ENCODE measurements around the gene BTD. TPM values are rescaled to one million over a fixed set of nuclear protein-coding genes. Genes with fewer than 3 reads are reported as not detected.
"Not testable (repeated sequence)": the region's sequence is repeated elsewhere in the genome, so short reads cannot be mapped to it uniquely, and the experiment has no call there.

Gene BTD
- total RNA-seq, 2 experiments from 2014 or later: 8.7 to 9.7 TPM

GRCh38 chr3:15578289-15578867, 23.2 kb upstream of the BTD start:
- CTCF ChIA-PET: interaction anchor here (0.6 to 1.4 kb wide), 2 partner anchors 50 to 173 kb away, joined by 3 to 4 read pairs; no protein-coding TSS in a partner anchor
- intact Hi-C loops (cut with micrococcal nuclease): no loop called here
- H3K36me3 Mint-ChIP-seq (ENCODE audit: low read depth): peaks cover 8% of the 10 kb centered on the region

GRCh38 chr3:15579051-15579450, 22.5 kb upstream of the BTD start:
- Mint-ChIP-seq H3K4me1 (ENCODE audit: low read depth) (no peaks in the 10 kb centered on the region), H3K27ac (no peak overlapping the region), H3K36me3 (ENCODE audit: low read depth) (peaks cover 8% of the 10 kb centered on the region), H3K4me3 (no peak overlapping the region), H3K27me3 (ENCODE audit: low read depth) (no peaks in the 10 kb centered on the region), H3K9me3 (no peaks in the 10 kb centered on the region)
- intact Hi-C loops (cut with micrococcal nuclease): no loop called here
- CTCF ChIA-PET: interaction anchor here (0.6 to 1.4 kb wide), 2 partner anchors 51 to 174 kb away, joined by 3 to 4 read pairs; no protein-coding TSS in a partner anchor
- DNase-seq: no peak

More at GRCh38 chr3:15578289-15578867, 23.2 kb upstream of the BTD start:
- no peak overlapping the region for H3K4me3 Mint-ChIP-seq
- H3K27ac Mint-ChIP-seq: no peak overlapping the region
- no peaks in the 10 kb centered on the region for H3K4me1 Mint-ChIP-seq (ENCODE audit: low read depth)
- no peak for DNase-seq
- no peaks in the 10 kb centered on the region for H3K27me3 Mint-ChIP-seq (ENCODE audit: low read depth)
- no peaks in the 10 kb centered on the region for H3K9me3 Mint-ChIP-seq

- intact Hi-C loops (cut with micrococcal nuclease): no loop called here
- CTCF ChIA-PET: no interaction called here
- Mint-ChIP-seq H3K27me3 (ENCODE audit: low read depth) (no peaks in the 10 kb centered on the region), H3K36me3 (ENCODE audit: low read depth) (peaks cover 27% of the 10 kb centered on the region), H3K4me3 (no peak overlapping the region), H3K9me3 (no peaks in the 10 kb centered on the region), H3K27ac (no peak overlapping the region), H3K4me1 (ENCODE audit: low read depth) (no peaks in the 10 kb centered on the region)
- DNase-seq: no peak
Measured at GRCh38 chr3:15581471-15582394, 19.8 kb upstream of the BTD start.

- H3K4me1 Mint-ChIP-seq (ENCODE audit: low read depth): no peaks in the 10 kb centered on the region
- H3K4me3 Mint-ChIP-seq: no peak overlapping the region
- intact Hi-C loops (cut with micrococcal nuclease): no loop called here
- peaks cover 28% of the 10 kb centered on the region for H3K36me3 Mint-ChIP-seq (ENCODE audit: low read depth)
- no peak for DNase-seq
- H3K9me3 Mint-ChIP-seq: no peaks in the 10 kb centered on the region
- no peaks in the 10 kb centered on the region for H3K27me3 Mint-ChIP-seq (ENCODE audit: low read depth)
- CTCF ChIA-PET: no interaction called here
- H3K27ac Mint-ChIP-seq: no peak overlapping the region
Measured at GRCh38 chr3:15585111-15585845, 16.3 kb upstream of the BTD start.

GRCh38 chr3:15591242-15591641, 10.3 kb upstream of the BTD start:
- Mint-ChIP-seq H3K4me3 (no peak overlapping the region), H3K9me3 (no peaks in the 10 kb centered on the region), H3K36me3 (ENCODE audit: low read depth) (peaks cover 8% of the 10 kb centered on the region), H3K27me3 (ENCODE audit: low read depth) (no peaks in the 10 kb centered on the region), H3K27ac (no peak overlapping the region), H3K4me1 (ENCODE audit: low read depth) (no peaks in the 10 kb centered on the region)
- CTCF ChIA-PET: no interaction called here
- intact Hi-C loops (cut with micrococcal nuclease): no loop called here
- DNase-seq: no peak

DNA sequence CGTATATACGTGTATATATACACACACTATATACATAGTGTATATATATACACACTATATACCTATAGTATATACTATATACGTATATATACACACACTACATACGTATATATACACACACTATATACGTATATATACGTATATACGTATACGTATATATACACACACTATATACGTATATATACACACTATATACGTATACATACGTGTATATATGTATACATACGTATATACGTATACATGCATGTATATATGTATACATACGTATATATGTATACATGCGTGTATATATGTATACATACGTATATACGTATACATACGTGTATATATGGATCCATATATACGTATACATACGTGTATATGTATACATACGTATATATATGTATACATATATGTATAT, 9.6 kb upstream of the BTD start:
- intact Hi-C loops (cut with micrococcal nuclease): no loop called here
- CTCF ChIA-PET: no interaction called here
- no peak overlapping the region for H3K27ac Mint-ChIP-seq
- H3K4me3 Mint-ChIP-seq: no peak overlapping the region
- peaks cover 4% of the 10 kb centered on the region for H3K36me3 Mint-ChIP-seq (ENCODE audit: low read depth)
- H3K9me3 Mint-ChIP-seq: no peaks in the 10 kb centered on the region
- H3K4me1 Mint-ChIP-seq (ENCODE audit: low read depth): peaks cover under 1% of the 10 kb centered on the region
- no peak for DNase-seq
- H3K27me3 Mint-ChIP-seq (ENCODE audit: low read depth): no peaks in the 10 kb centered on the region

- H3K4me3 Mint-ChIP-seq: no peak overlapping the region
- CTCF ChIA-PET: no interaction called here
- DNase-seq: no peak
- H3K27me3 Mint-ChIP-seq (ENCODE audit: low read depth): no peaks in the 10 kb centered on the region
- intact Hi-C loops (cut with micrococcal nuclease): no loop called here
- H3K36me3 Mint-ChIP-seq (ENCODE audit: low read depth): peaks cover 6% of the 10 kb centered on the region
- no peak overlapping the region for H3K27ac Mint-ChIP-seq
- H3K4me1 Mint-ChIP-seq (ENCODE audit: low read depth): peaks cover 5% of the 10 kb centered on the region
- no peaks in the 10 kb centered on the region for H3K9me3 Mint-ChIP-seq
Measured at GRCh38 chr3:15592968-15593367, 8.6 kb upstream of the BTD start.

DNA sequence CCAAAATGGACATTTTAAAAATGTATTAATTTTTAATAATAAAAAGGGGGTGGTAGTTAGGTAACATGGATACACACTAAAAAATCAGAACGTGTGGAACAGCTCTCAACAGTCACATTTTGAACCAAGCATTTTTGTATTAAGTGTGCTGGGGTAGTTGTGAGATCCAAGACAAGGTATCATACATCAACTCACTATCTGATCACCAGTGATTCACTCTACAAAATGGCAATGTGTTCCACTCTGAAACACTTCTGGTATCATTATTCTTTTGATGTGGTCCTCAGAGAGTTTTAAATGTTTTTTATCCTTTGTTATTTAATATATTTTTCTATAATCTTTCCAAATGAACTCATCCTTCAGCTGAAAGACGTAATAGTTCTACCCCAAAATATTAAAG, 5.6 kb upstream of the BTD start:
- no peak overlapping the region for H3K4me3 Mint-ChIP-seq
- peaks cover 6% of the 10 kb centered on the region for H3K36me3 Mint-ChIP-seq (ENCODE audit: low read depth)
- H3K9me3 Mint-ChIP-seq: no peaks in the 10 kb centered on the region
- H3K27me3 Mint-ChIP-seq (ENCODE audit: low read depth): no peaks in the 10 kb centered on the region
- DNase-seq: no peak
- intact Hi-C loops (cut with micrococcal nuclease): no loop called here
- H3K4me1 Mint-ChIP-seq (ENCODE audit: low read depth): peaks cover 22% of the 10 kb centered on the region
- CTCF ChIA-PET: no interaction called here
- no peak overlapping the region for H3K27ac Mint-ChIP-seq

DNA sequence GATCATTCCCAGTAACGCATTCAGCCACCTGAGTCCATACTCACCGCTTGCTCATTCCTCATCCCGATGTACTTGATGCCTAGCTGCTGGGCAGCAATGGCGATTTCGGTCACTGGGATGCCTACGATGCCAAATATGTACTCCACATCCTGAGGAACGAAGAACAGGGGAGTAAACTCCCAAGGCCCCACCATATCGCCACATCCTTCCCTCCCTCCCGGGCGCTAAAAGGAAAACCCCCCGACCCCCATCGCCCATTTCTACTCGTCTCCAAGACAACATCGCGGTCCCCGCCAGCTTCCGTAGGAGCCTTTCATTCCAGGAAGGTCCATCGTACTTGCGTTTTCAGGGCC, 523 bp upstream of the BTD start:
- peaks cover 11% of the 10 kb centered on the region for H3K36me3 Mint-ChIP-seq (ENCODE audit: low read depth)
- intact Hi-C loops (cut with micrococcal nuclease): loop anchor here (1.0 to 5.0 kb wide), 12 partner anchors 22 to 911 kb away; partner anchors contain the start of genes CAPN7, DPH3, EAF1 and METTL6
- H3K4me1 Mint-ChIP-seq (ENCODE audit: low read depth): peaks cover 44% of the 10 kb centered on the region
- CTCF ChIA-PET: no interaction called here
- peak overlapping the region; percentile 99 for H3K4me3 Mint-ChIP-seq
- H3K27me3 Mint-ChIP-seq (ENCODE audit: low read depth): no peaks in the 10 kb centered on the region
- DNase-seq: no peak
- H3K9me3 Mint-ChIP-seq: peaks cover 1% of the 10 kb centered on the region
- H3K27ac Mint-ChIP-seq: peak overlapping the region; percentile 96

GRCh38 chr3:15602146-15602536, 596 bp downstream of the BTD start:
- Mint-ChIP-seq H3K27ac (peak overlapping the region; percentile 96), H3K4me1 (ENCODE audit: low read depth) (peaks cover 50% of the 10 kb centered on the region), H3K36me3 (ENCODE audit: low read depth) (peaks cover 11% of the 10 kb centered on the region), H3K4me3 (peak overlapping the region; percentile 99), H3K9me3 (peaks cover 1% of the 10 kb centered on the region), H3K27me3 (ENCODE audit: low read depth) (no peaks in the 10 kb centered on the region)
- DNase-seq: no peak
- CTCF ChIA-PET: no interaction called here
- intact Hi-C loops (cut with micrococcal nuclease): loop anchor here (5.0 kb wide), 1 partner anchor 290 kb away; no protein-coding TSS in a partner anchor

DNA sequence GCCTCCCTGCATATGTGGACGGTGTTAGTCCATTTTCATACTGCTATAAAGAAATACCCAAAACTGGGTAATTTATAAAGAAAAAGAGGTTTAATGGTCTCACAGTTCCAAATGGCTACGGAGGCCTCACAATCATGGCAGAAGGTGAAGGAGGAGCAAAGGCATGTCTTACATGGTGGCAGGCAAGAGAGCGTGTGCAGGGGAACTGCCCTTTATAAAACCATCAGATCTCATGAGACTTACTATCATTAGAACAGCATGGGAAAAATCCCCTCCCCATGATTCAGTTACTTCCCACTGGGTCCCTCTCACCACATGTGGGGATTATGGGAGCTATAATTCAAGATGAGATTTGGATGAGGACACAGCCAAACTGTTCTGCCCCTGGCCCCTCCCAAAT, 1.3 kb downstream of the BTD start:
- Mint-ChIP-seq H3K4me3 (peak overlapping the region; percentile 99), H3K4me1 (ENCODE audit: low read depth) (peaks cover 47% of the 10 kb centered on the region), H3K27ac (peak overlapping the region; percentile 96)
- DNase-seq; H3K27me3 Mint-ChIP-seq (ENCODE audit: low read depth); CTCF ChIA-PET; H3K36me3 Mint-ChIP-seq (ENCODE audit: low read depth); H3K9me3 Mint-ChIP-seq: not testable (repeated sequence)
- intact Hi-C loops (cut with micrococcal nuclease): loop anchor here (5.0 kb wide), 1 partner anchor 291 kb away; no protein-coding TSS in a partner anchor

- H3K9me3 Mint-ChIP-seq; H3K36me3 Mint-ChIP-seq (ENCODE audit: low read depth); H3K27ac Mint-ChIP-seq; DNase-seq; H3K4me3 Mint-ChIP-seq; H3K27me3 Mint-ChIP-seq (ENCODE audit: low read depth); CTCF ChIA-PET: not testable (repeated sequence)
- intact Hi-C loops (cut with micrococcal nuclease): loop anchor here (5.0 kb wide), 1 partner anchor 292 kb away; no protein-coding TSS in a partner anchor
- peaks cover 40% of the 10 kb centered on the region for H3K4me1 Mint-ChIP-seq (ENCODE audit: low read depth)
Measured at GRCh38 chr3:15604584-15604983, 3.0 kb downstream of the BTD start.

Data from activated naive CD4-positive, alpha-beta T cell treated with anti-CD3 and anti-CD28 coated beads for 36 hours (primary cell).